ENCODE results near the gene KIF9. TPM values are rescaled to one million over a fixed set of nuclear protein-coding genes. Genes with fewer than 3 reads are reported as not detected.
"Not testable (repeated sequence)": the region's sequence is repeated elsewhere in the genome, so short reads cannot be mapped to it uniquely, and the experiment has no call there.

KIF9 gene
- total RNA-seq, 8 experiments from 2014 or later: 3.5 to 58.5 (median 9.5) TPM

DNA sequence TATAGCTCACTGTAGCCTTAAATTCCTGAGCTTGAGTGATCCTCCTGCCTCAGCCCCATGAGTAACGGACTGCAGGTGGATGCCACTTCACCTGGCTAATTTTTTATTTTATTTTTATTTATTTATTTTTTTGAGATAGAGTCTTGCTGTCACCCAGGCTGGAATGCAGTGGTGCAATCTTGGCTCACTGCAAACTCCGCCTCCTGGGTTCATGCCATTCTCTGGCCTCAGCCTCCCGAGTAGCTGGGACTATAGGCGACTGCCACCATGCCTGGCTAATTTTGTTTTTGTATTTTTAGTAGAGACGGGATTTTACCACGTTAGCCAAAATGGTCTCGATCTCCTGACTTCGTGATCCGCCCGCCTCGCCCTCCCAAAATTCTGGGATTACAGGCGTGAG lies 102.6 kb downstream of the KIF9 start:
- H3K4me1 ChIP-seq (replicated peaks in 1 of 2); ATAC-seq (replicated peaks in 6 of 8); H3K27ac ChIP-seq; H3K4me3 ChIP-seq; in situ Hi-C loops (cut with MboI; ENCODE audit: low pct_unique_long_range_greater_than_20kb in 2 of 9, low sequenced_read_pairs in 9 of 9, unreplicated experiment in 9 of 9): not testable (repeated sequence)
- WGBS, 10 experiments: 61 to 100% (median 93%) methylated on average over 1 to 11 of the region's 12 CpGs

Other genes with a start within 250 kb of the KIF9 start
- 10 to 100 TPM; 24.0 to 67.0 (median 37.2) TPM for gene SETD2, start 118.7 kb downstream of the KIF9 start, total RNA-seq
- gene KLHL18, start 145 bp upstream of the KIF9 start, total RNA-seq: 10 to 100 TPM; 13.9 to 30.7 (median 18.1) TPM
- 10 to 100 TPM in 4 of 8 experiments, 1 to 10 TPM in 4; 6.8 to 23.0 (median 9.3) TPM for gene PTPN23, start 98.2 kb upstream of the KIF9 start, total RNA-seq
- gene SCAP, start 193.1 kb upstream of the KIF9 start, total RNA-seq: 10 to 100 TPM; 37.3 to 75.9 (median 48.8) TPM
- gene ELP6, start 230.9 kb upstream of the KIF9 start, total RNA-seq: 10 to 100 TPM; 23.6 to 50.6 (median 37.8) TPM

All from motor neuron (in vitro differentiated cells).